Activated CD4-positive, alpha-beta memory T cell treated with anti-CD3 and anti-CD28 coated beads, Interleukin-2, amount 10 ng/mL, durations not matched to agents 7 days and 5 days (primary cell): ENCODE results near the gene KIAA0586. TPM values are rescaled to one million over a fixed set of nuclear protein-coding genes. Genes with fewer than 3 reads are reported as not detected.

Source experiments
- CTCF ChIA-PET: fragments of 350-600 bp; sonication (Branson Sonifier 250); formaldehyde crosslinking; loops from one replicate; lab custom pipeline; 2021; ENCODE audit warnings: antibody characterized with exemption, inconsistent platforms; lab: Charles Lee
- POLR2A ChIA-PET: fragments of 350-600 bp; sonication (Branson Sonifier 250); formaldehyde crosslinking; loops from one replicate; lab custom pipeline; 2021; ENCODE audit warnings: antibody characterized with exemption; lab: Charles Lee
- DNase-seq: peaks from one replicate; pipeline ENCODE4 v3.0.0-alpha.2; 2020
- H3K27ac Mint-ChIP-seq: one replicate; pipeline ENCODE4 v1.8.0; 2021; ENCODE audit warnings: mild to moderate bottlenecking, mixed read lengths
- H3K27me3 Mint-ChIP-seq: one replicate; pipeline ENCODE4 v1.8.0; 2021; ENCODE audit warnings: mixed read lengths
- H3K36me3 Mint-ChIP-seq: one replicate; pipeline ENCODE4 v1.8.0; 2021; ENCODE audit warnings: low read depth, mixed read lengths
- H3K4me1 Mint-ChIP-seq: one replicate; pipeline ENCODE4 v1.8.0; 2021; ENCODE audit warnings: mixed read lengths
- H3K4me3 Mint-ChIP-seq: one replicate; pipeline ENCODE4 v1.8.0; 2021; ENCODE audit warnings: mild to moderate bottlenecking, mixed read lengths
- H3K9me3 Mint-ChIP-seq: one replicate; pipeline ENCODE4 v1.8.0; 2021; ENCODE audit warnings: mixed read lengths
- total RNA-seq, 2 experiments: library from RNA; stranded (reverse); gene quantifications; one replicate each; pipeline ENCODE4 v1.2.3, GENCODE V29; 2021

Gene KIAA0586
- total RNA-seq, 2 experiments from 2014 or later = 31.7 to 34.6 TPM

GRCh38 chr14:58533446-58533845 is 105.9 kb downstream of the KIAA0586 start:
- Mint-ChIP-seq H3K27ac (no peak overlapping the region), H3K36me3 (no peaks in the 10 kb centered on the region), H3K27me3 (no peaks in the 10 kb centered on the region), H3K4me3 (no peak overlapping the region), H3K4me1 (no peaks in the 10 kb centered on the region), H3K9me3 (peaks cover 6% of the 10 kb centered on the region)
- CTCF ChIA-PET = interaction anchor here (0.7 kb wide), 1 partner anchor 320 kb away, joined by 3 read pairs; no protein-coding TSS in a partner anchor
- POLR2A ChIA-PET = no interaction called here
- no peak for DNase-seq

GRCh38 chr14:58535044-58535443 is 107.5 kb downstream of the KIAA0586 start:
- H3K9me3 Mint-ChIP-seq = no peaks in the 10 kb centered on the region
- ChIA-PET CTCF (no interaction called here), POLR2A (no interaction called here)
- no peak overlapping the region for H3K27ac Mint-ChIP-seq
- no peaks in the 10 kb centered on the region for H3K27me3 Mint-ChIP-seq
- H3K4me3 Mint-ChIP-seq = no peak overlapping the region
- no peak for DNase-seq
- no peaks in the 10 kb centered on the region for H3K36me3 Mint-ChIP-seq
- no peaks in the 10 kb centered on the region for H3K4me1 Mint-ChIP-seq

GRCh38 chr14:58537004-58537403 is 109.5 kb downstream of the KIAA0586 start:
- Mint-ChIP-seq H3K27ac (no peak overlapping the region), H3K4me3 (no peak overlapping the region), H3K27me3 (no peaks in the 10 kb centered on the region), H3K9me3 (no peaks in the 10 kb centered on the region), H3K36me3 (no peaks in the 10 kb centered on the region), H3K4me1 (no peaks in the 10 kb centered on the region)
- ChIA-PET CTCF (no interaction called here), POLR2A (no interaction called here)
- no peak for DNase-seq

GRCh38 chr14:58540749-58541632 is 113.5 kb downstream of the KIAA0586 start:
- Mint-ChIP-seq H3K9me3 (no peaks in the 10 kb centered on the region), H3K27ac (no peak overlapping the region), H3K36me3 (no peaks in the 10 kb centered on the region), H3K4me3 (no peak overlapping the region), H3K4me1 (no peaks in the 10 kb centered on the region), H3K27me3 (no peaks in the 10 kb centered on the region)
- CTCF ChIA-PET = no interaction called here
- POLR2A ChIA-PET = no interaction called here
- no peak for DNase-seq

GRCh38 chr14:58541633-58542022 is 114.1 kb downstream of the KIAA0586 start:
- no peaks in the 10 kb centered on the region for H3K4me1 Mint-ChIP-seq
- H3K36me3 Mint-ChIP-seq = no peaks in the 10 kb centered on the region
- no peak overlapping the region for H3K27ac Mint-ChIP-seq
- H3K4me3 Mint-ChIP-seq = no peak overlapping the region
- no peaks in the 10 kb centered on the region for H3K27me3 Mint-ChIP-seq
- ChIA-PET CTCF (no interaction called here), POLR2A (no interaction called here)
- DNase-seq = no peak
- H3K9me3 Mint-ChIP-seq = no peaks in the 10 kb centered on the region

GRCh38 chr14:58543253-58543652 is 115.7 kb downstream of the KIAA0586 start:
- CTCF ChIA-PET = no interaction called here
- no peak overlapping the region for H3K4me3 Mint-ChIP-seq
- H3K4me1 Mint-ChIP-seq = no peaks in the 10 kb centered on the region
- POLR2A ChIA-PET = no interaction called here
- no peaks in the 10 kb centered on the region for H3K27me3 Mint-ChIP-seq
- H3K27ac Mint-ChIP-seq = no peak overlapping the region
- no peaks in the 10 kb centered on the region for H3K9me3 Mint-ChIP-seq
- no peaks in the 10 kb centered on the region for H3K36me3 Mint-ChIP-seq
- DNase-seq = no peak

GRCh38 chr14:58547649-58548048 is 120.1 kb downstream of the KIAA0586 start:
- Mint-ChIP-seq H3K27ac (no peak overlapping the region), H3K9me3 (no peaks in the 10 kb centered on the region), H3K36me3 (no peaks in the 10 kb centered on the region), H3K4me3 (no peak overlapping the region), H3K27me3 (no peaks in the 10 kb centered on the region), H3K4me1 (no peaks in the 10 kb centered on the region)
- CTCF ChIA-PET = no interaction called here
- DNase-seq = no peak
- POLR2A ChIA-PET = no interaction called here

GRCh38 chr14:58549105-58549757 is 121.7 kb downstream of the KIAA0586 start:
- no peaks in the 10 kb centered on the region for H3K36me3 Mint-ChIP-seq
- H3K27ac Mint-ChIP-seq = no peak overlapping the region
- ChIA-PET CTCF (no interaction called here), POLR2A (interaction anchor here (0.9 kb wide), 1 partner anchor 48 kb away, joined by 5 read pairs; no protein-coding TSS in a partner anchor)
- H3K4me3 Mint-ChIP-seq = no peak overlapping the region
- H3K4me1 Mint-ChIP-seq = no peaks in the 10 kb centered on the region
- DNase-seq = no peak
- no peaks in the 10 kb centered on the region for H3K9me3 Mint-ChIP-seq
- no peaks in the 10 kb centered on the region for H3K27me3 Mint-ChIP-seq

GRCh38 chr14:58553959-58554358 is 126.4 kb downstream of the KIAA0586 start:
- no peak overlapping the region for H3K4me3 Mint-ChIP-seq
- POLR2A ChIA-PET = interaction anchor here (1.2 kb wide), 1 partner anchor 78 kb away, joined by 3 read pairs; no protein-coding TSS in a partner anchor
- no peaks in the 10 kb centered on the region for H3K4me1 Mint-ChIP-seq
- no peak for DNase-seq
- H3K36me3 Mint-ChIP-seq = no peaks in the 10 kb centered on the region
- CTCF ChIA-PET = no interaction called here
- no peaks in the 10 kb centered on the region for H3K9me3 Mint-ChIP-seq
- no peaks in the 10 kb centered on the region for H3K27me3 Mint-ChIP-seq
- no peak overlapping the region for H3K27ac Mint-ChIP-seq

- Mint-ChIP-seq H3K27me3 (no peaks in the 10 kb centered on the region), H3K36me3 (no peaks in the 10 kb centered on the region), H3K4me3 (no peak overlapping the region), H3K9me3 (no peaks in the 10 kb centered on the region), H3K4me1 (no peaks in the 10 kb centered on the region), H3K27ac (no peak overlapping the region)
- ChIA-PET POLR2A (no interaction called here), CTCF (no interaction called here)
- no peak for DNase-seq
Measured at GRCh38 chr14:58555647-58556046, 128.1 kb downstream of the KIAA0586 start.

- ChIA-PET POLR2A (no interaction called here), CTCF (no interaction called here)
- Mint-ChIP-seq H3K36me3 (no peaks in the 10 kb centered on the region), H3K9me3 (no peaks in the 10 kb centered on the region), H3K27ac (no peak overlapping the region), H3K4me3 (no peak overlapping the region), H3K4me1 (no peaks in the 10 kb centered on the region), H3K27me3 (no peaks in the 10 kb centered on the region)
- DNase-seq = no peak
Measured at GRCh38 chr14:58557242-58557641, 129.7 kb downstream of the KIAA0586 start.

- H3K9me3 Mint-ChIP-seq = no peaks in the 10 kb centered on the region
- ChIA-PET POLR2A (no interaction called here), CTCF (no interaction called here)
- no peak for DNase-seq
- no peak overlapping the region for H3K27ac Mint-ChIP-seq
- no peaks in the 10 kb centered on the region for H3K36me3 Mint-ChIP-seq
- H3K4me3 Mint-ChIP-seq = no peak overlapping the region
- H3K4me1 Mint-ChIP-seq = no peaks in the 10 kb centered on the region
- H3K27me3 Mint-ChIP-seq = no peaks in the 10 kb centered on the region
Measured at GRCh38 chr14:58560208-58560607, 132.7 kb downstream of the KIAA0586 start.

GRCh38 chr14:58562141-58562540 is 134.6 kb downstream of the KIAA0586 start:
- no peaks in the 10 kb centered on the region for H3K4me1 Mint-ChIP-seq
- H3K27ac Mint-ChIP-seq = no peak overlapping the region
- no peak for DNase-seq
- ChIA-PET CTCF (no interaction called here), POLR2A (no interaction called here)
- no peaks in the 10 kb centered on the region for H3K36me3 Mint-ChIP-seq
- no peak overlapping the region for H3K4me3 Mint-ChIP-seq
- no peaks in the 10 kb centered on the region for H3K9me3 Mint-ChIP-seq
- no peaks in the 10 kb centered on the region for H3K27me3 Mint-ChIP-seq
